ENCODE data around the gene CROCC. TPM values are rescaled to one million over a fixed set of nuclear protein-coding genes. Genes with fewer than 3 reads are reported as not detected.

CROCC gene
- total RNA-seq, 1 experiment from 2014 or later = 14.3 TPM

- peak; percentile 39 for DNase-seq (ENCODE audit: low read depth)
These were observed 45.4 kb downstream of the CROCC start for GRCh38 chr1:16967095-16967575.

GRCh38 chr1:16967962-16968361 lies 46.2 kb downstream of the CROCC start:
- DNase-seq (ENCODE audit: low read depth) = no peak

- DNase-seq (ENCODE audit: low read depth) = no peak
These were observed 46.6 kb downstream of the CROCC start for GRCh38 chr1:16968372-16968771.

- DNase-seq (ENCODE audit: low read depth) = no peak
These were observed 47.4 kb downstream of the CROCC start for GRCh38 chr1:16969057-16969611.

- no peak for DNase-seq (ENCODE audit: low read depth)
These were observed 47.9 kb downstream of the CROCC start for GRCh38 chr1:16969651-16970050.

- no peak for DNase-seq (ENCODE audit: low read depth)
These were observed 48.6 kb downstream of the CROCC start for GRCh38 chr1:16970132-16970910.

- no peak for DNase-seq (ENCODE audit: low read depth)
These were observed 49.8 kb downstream of the CROCC start for GRCh38 chr1:16971341-16972188.

- DNase-seq (ENCODE audit: low read depth) = no peak
These were observed 50.6 kb downstream of the CROCC start for GRCh38 chr1:16972189-16972895.

GRCh38 chr1:16973215-16973614 lies 51.5 kb downstream of the CROCC start:
- no peak for DNase-seq (ENCODE audit: low read depth)

- DNase-seq (ENCODE audit: low read depth) = no peak
These were observed 53.5 kb downstream of the CROCC start for GRCh38 chr1:16975211-16975610.

GRCh38 chr1:16975838-16976237 lies 54.1 kb downstream of the CROCC start:
- DNase-seq (ENCODE audit: low read depth) = no peak

GRCh38 chr1:16976966-16977365 lies 55.2 kb downstream of the CROCC start:
- DNase-seq (ENCODE audit: low read depth) = no peak

- no peak for DNase-seq (ENCODE audit: low read depth)
These were observed 55.6 kb downstream of the CROCC start for GRCh38 chr1:16977377-16977776.

GRCh38 chr1:16978139-16978538 lies 56.4 kb downstream of the CROCC start:
- no peak for DNase-seq (ENCODE audit: low read depth)

GRCh38 chr1:16978567-16979474 lies 57.1 kb downstream of the CROCC start:
- DNase-seq (ENCODE audit: low read depth) = peak; percentile 23

- DNase-seq (ENCODE audit: low read depth) = no peak
These were observed 58.0 kb downstream of the CROCC start for GRCh38 chr1:16979475-16980327.

GRCh38 chr1:16980473-16981268 lies 58.9 kb downstream of the CROCC start, which contains the start of gene MFAP2:
MFAP2 (minus strand) TSS chr1:16980620; CDS start chr1:16978273, 2,347 bp downstream.
- DNase-seq (ENCODE audit: low read depth) = no peak

GRCh38 chr1:16981269-16981849 lies 59.6 kb downstream of the CROCC start:
- peak; percentile 92 for DNase-seq (ENCODE audit: low read depth)
